Hindlimb muscle (tissue), 1 donor: ENCODE results near the gene SEC31B. TPM values are rescaled to one million over a fixed set of nuclear protein-coding genes. Genes with fewer than 3 reads are reported as not detected.

ENCODE experiments used
- DNase-seq: peaks from one replicate; pipeline ENCODE4 v3.0.0-alpha.2; 2013
- polyA plus RNA-seq: library from polyadenylated mRNA; unstranded; fragments of 120-200 nt; gene quantifications from one replicate; pipeline ENCODE4 v1.2.1, GENCODE V29; 2013; ENCODE audit not compliant: insufficient read length

Gene SEC31B
- polyA plus RNA-seq, 1 donor = 12.4 TPM

DNA sequence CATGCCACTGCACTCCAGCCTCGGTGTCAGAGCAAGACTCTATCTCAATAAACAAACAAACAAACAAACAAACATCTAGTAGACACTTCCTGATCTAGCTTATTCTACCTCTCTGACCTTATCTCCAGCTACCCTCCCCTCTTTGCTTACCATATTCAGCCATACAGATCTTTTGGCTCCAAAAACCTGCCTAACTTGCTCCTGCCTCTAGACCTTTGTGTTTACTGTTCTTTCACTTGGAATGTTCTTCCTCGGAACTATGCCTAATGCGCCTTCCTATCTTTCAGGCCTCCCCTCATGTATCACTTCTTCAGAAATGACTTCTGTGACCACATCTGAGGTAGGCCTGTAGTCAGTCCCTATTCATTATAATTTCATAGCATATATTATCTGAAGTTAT is 77.1 kb downstream of the SEC31B start:
- no peak for DNase-seq

GRCh38 chr10:100438674-100439315 is 80.9 kb downstream of the SEC31B start:
- no peak for DNase-seq

Other genes with a start within 250 kb of the SEC31B start
- gene BLOC1S2, start 233.2 kb downstream of the SEC31B start, polyA plus RNA-seq = 22.0 TPM
- gene PKD2L1, start 189.6 kb downstream of the SEC31B start, polyA plus RNA-seq = not detected
- 28.1 TPM for gene SCD, start 172.6 kb downstream of the SEC31B start, polyA plus RNA-seq
- gene WNT8B, start 56.9 kb downstream of the SEC31B start, polyA plus RNA-seq = 0.09 TPM
- 118 TPM for gene NDUFB8, start 10.0 kb upstream of the SEC31B start, polyA plus RNA-seq
- gene HIF1AN, start 16.1 kb upstream of the SEC31B start, polyA plus RNA-seq = 40.1 TPM
- gene PAX2, start 225.7 kb upstream of the SEC31B start, polyA plus RNA-seq = not detected